Upper lobe of left lung (tissue), 4 donors: Measurements from ENCODE around the gene RERE.

Experiments
- CTCF ChIP-seq, 6 experiments: fragments of 450-650 bp in 4 of 6; fragments of 200-600 bp in 2 of 6; sonication (generic) in 2 of 6; IDR thresholded peaks; one replicate each; pipeline ENCODE4 v1.5.1; 2016 to 2019; ENCODE audit warnings: antibody characterized with exemption in 6 of 6
- POLR2A ChIP-seq, 4 donors: fragments of 450-650 bp; IDR thresholded peaks; one replicate each; pipeline ENCODE4 v1.5.1; 2016 to 2017; ENCODE audit warnings: antibody characterized with exemption in 4 of 4, mild to moderate bottlenecking in 2 of 4
- POLR2AphosphoS5 ChIP-seq, 2 donors: sonication (generic); formaldehyde crosslinking; IDR thresholded peaks; one replicate each; pipeline ENCODE4 v1.5.1; 2017; ENCODE audit warnings: antibody characterized with exemption in 2 of 2

GRCh38 chr1:8384577-8384976 lies 432.9 kb downstream of the RERE start:
- TF ChIP-seq POLR2A (IDR thresholded peaks at IDR 0.05) (no peak), CTCF (IDR thresholded peaks at IDR 0.05) (no peak), POLR2AphosphoS5 (IDR thresholded peaks at IDR 0.05) (no peak)
